OCI-LY3 (cell line): ENCODE measurements around the gene SOSTDC1.

ENCODE experiments used
- CTCF ChIP-seq: fragments of 200-600, 300-600 bp; sonication (generic); IDR thresholded peaks from 2 replicates; pipeline ENCODE4 v1.5.1; 2014; ENCODE audit warnings: antibody characterized with exemption, low read length, low read depth
- EZH2phosphoT487 ChIP-seq: fragments of 200-600 bp; shearing (Covaris generic); IDR thresholded peaks from 2 replicates; pipeline ENCODE4 v1.6.1; 2018; ENCODE audit warnings: antibody characterized with exemption, mixed run types, low read depth

DNA sequence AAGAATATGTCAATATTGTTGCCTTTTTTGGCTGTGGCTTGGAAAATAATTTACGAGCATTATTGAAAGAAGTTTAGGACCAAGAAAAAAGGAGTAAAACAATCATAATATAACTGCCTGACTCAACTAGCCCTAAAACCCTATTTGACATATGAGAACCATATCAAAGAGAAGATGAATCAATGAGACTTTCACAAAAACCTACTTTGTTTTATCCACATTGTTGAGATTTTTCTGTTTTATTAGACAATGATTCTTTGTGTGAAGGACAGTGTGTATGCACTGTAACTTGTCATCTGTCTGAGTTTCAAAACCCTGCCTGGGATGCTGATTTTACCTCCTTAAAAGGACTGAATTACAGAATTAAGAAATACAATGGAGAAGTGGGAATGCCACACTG is 19.0 kb downstream of the SOSTDC1 start:
- TF ChIP-seq CTCF, result no peak
- TF ChIP-seq EZH2phosphoT487, result no peak
